Trophoblast cell (in vitro differentiated cells and primary cell): Measurements from ENCODE around the gene CREB5.

Experiments used
- DNase-seq, 2 donors: peaks; one replicate each; pipeline ENCODE4 v3.0.0-alpha.2; 2016
- H2AFZ ChIP-seq: 2 replicates; pipeline ENCODE4 v1.6.1; 2013; ENCODE audit warnings: low read length, moderate library complexity, mild to moderate bottlenecking; ENCODE audit not compliant: insufficient read depth, poor library complexity
- H2AK5ac ChIP-seq: 2 replicates; pipeline ENCODE4 v1.6.1; 2013; ENCODE audit warnings: mild to moderate bottlenecking, low read length
- H2BK120ac ChIP-seq: 2 replicates; pipeline ENCODE4 v1.6.1; 2013; ENCODE audit warnings: low read length, mild to moderate bottlenecking, moderate library complexity; ENCODE audit not compliant: insufficient read depth, poor library complexity
- H2BK12ac ChIP-seq: 2 replicates; pipeline ENCODE4 v1.6.1; 2013; ENCODE audit warnings: mild to moderate bottlenecking, low read length, moderate library complexity
- H2BK5ac ChIP-seq: 2 replicates; pipeline ENCODE4 v1.6.1; 2013; ENCODE audit warnings: low read length, low read depth, moderate library complexity, mild to moderate bottlenecking; ENCODE audit not compliant: poor library complexity
- H3K14ac ChIP-seq: 2 replicates; pipeline ENCODE4 v1.6.1; 2013; ENCODE audit warnings: mild to moderate bottlenecking, low read length
- H3K18ac ChIP-seq: 2 replicates; pipeline ENCODE4 v1.6.1; 2013; ENCODE audit warnings: mild to moderate bottlenecking, low read length
- H3K23ac ChIP-seq: 2 replicates; pipeline ENCODE4 v1.6.1; 2013; ENCODE audit warnings: low read length
- H3K27ac ChIP-seq: 2 replicates; pipeline ENCODE4 v1.5.1; 2013; ENCODE audit warnings: low read depth, mild to moderate bottlenecking, inconsistent platforms, low read length, moderate library complexity
- H3K27me3 ChIP-seq: 2 replicates; pipeline ENCODE4 v1.6.1; 2013; ENCODE audit warnings: inconsistent platforms, mild to moderate bottlenecking, low read length, moderate library complexity; ENCODE audit not compliant: insufficient read depth
- H3K36me3 ChIP-seq, 2 experiments: 1 replicate in 1 of 2; 2 replicates in 1 of 2; pipeline ENCODE4 v1.6.1; 2013; ENCODE audit warnings: low read length in 2 of 2, mild to moderate bottlenecking in 2 of 2, moderate library complexity in 1 of 2; ENCODE audit not compliant: insufficient read depth in 2 of 2, control insufficient read depth in 1 of 2
- H3K4ac ChIP-seq: 2 replicates; pipeline ENCODE4 v1.6.1; 2013; ENCODE audit warnings: low read depth, mild to moderate bottlenecking, low read length, moderate library complexity
- H3K4me1 ChIP-seq, 2 experiments: 1 replicate in 1 of 2; 2 replicates in 1 of 2; pipeline ENCODE4 v1.6.1; 2013; ENCODE audit warnings: low read length in 2 of 2, mild to moderate bottlenecking in 2 of 2, moderate library complexity in 1 of 2; ENCODE audit not compliant: insufficient read depth in 2 of 2, control insufficient read depth in 1 of 2
- H3K4me2 ChIP-seq: 2 replicates; pipeline ENCODE4 v1.6.1; 2013; ENCODE audit warnings: inconsistent platforms, mild to moderate bottlenecking, low read length, moderate library complexity
- H3K4me3 ChIP-seq: 2 replicates; pipeline ENCODE4 v1.5.1; 2013; ENCODE audit warnings: mild to moderate bottlenecking, low read depth, low read length, inconsistent platforms
- H3K79me1 ChIP-seq: one replicate; pipeline ENCODE4 v1.6.1; 2013; ENCODE audit warnings: low read length
- H3K79me2 ChIP-seq: 2 replicates; pipeline ENCODE4 v1.6.1; 2013; ENCODE audit warnings: low read length, mild to moderate bottlenecking; ENCODE audit not compliant: control insufficient read depth, insufficient read depth, poor library complexity
- H3K9ac ChIP-seq: 2 replicates; pipeline ENCODE4 v1.6.1; 2013; ENCODE audit warnings: mild to moderate bottlenecking, low read length
- H3K9me3 ChIP-seq: 2 replicates; pipeline ENCODE4 v1.6.1; 2013; ENCODE audit warnings: low read depth, mild to moderate bottlenecking, control low read depth, inconsistent platforms, low read length; ENCODE audit not compliant: insufficient read depth
- H4K12ac ChIP-seq: 2 replicates; pipeline ENCODE4 v1.6.1; 2013; ENCODE audit warnings: low read depth, mild to moderate bottlenecking, low read length, moderate library complexity
- H4K8ac ChIP-seq: 2 replicates; pipeline ENCODE4 v1.6.1; 2013; ENCODE audit warnings: low read depth, mild to moderate bottlenecking, low read length, moderate library complexity
- H4K91ac ChIP-seq: one replicate; pipeline ENCODE4 v1.6.1; 2013; ENCODE audit warnings: low read depth, mild to moderate bottlenecking, low read length, moderate library complexity
- WGBS: extraction: QIAGEN DNeasy Blood & Tissue Kit; methylation state at CpG from one replicate; pipeline ENCODE4 v1.1.7; 2013; ENCODE audit warnings: missing lambda C conversion rate; ENCODE audit not compliant: insufficient read length, insufficient coverage; ENCODE audit errors: extremely low coverage; 5-methylcytosine and 5-hydroxymethylcytosine counted together

CREB5 gene

GRCh38 chr7:28627896-28628295 is 215.6 kb downstream of the CREB5 start:
- Histone ChIP-seq H3K4me1 (no peaks in the 10 kb centered on the region), H4K91ac (no peak overlapping the region), H4K12ac (no peak overlapping the region), H2BK5ac (no peak overlapping the region), H3K23ac (no peak overlapping the region), H4K8ac (no peak overlapping the region), H3K9me3 (no peaks in the 10 kb centered on the region), H3K4me2 (no peak overlapping the region), H2BK120ac (no peak overlapping the region), H3K4me3 (no peak overlapping the region), H3K36me3 (no peaks in the 10 kb centered on the region), H3K79me2 (no peaks in the 10 kb centered on the region), H3K9ac (no peak overlapping the region), H2BK12ac (no peak overlapping the region), H3K18ac (no peak overlapping the region), H3K4ac (no peak overlapping the region), H2AK5ac (no peak overlapping the region), H3K27ac (no peak overlapping the region), H2AFZ (no peak overlapping the region), H3K79me1 (no peaks in the 10 kb centered on the region), H3K14ac (no peak overlapping the region), H3K27me3 (no peaks in the 10 kb centered on the region)
- no peak for DNase-seq
- WGBS = no CpG with 5 or more reads among the region's 4 CpGs

GRCh38 chr7:28629216-28629842 is 217.0 kb downstream of the CREB5 start:
- no peak overlapping the region for H4K12ac ChIP-seq
- H3K23ac ChIP-seq = no peak overlapping the region
- H2BK12ac ChIP-seq = no peak overlapping the region
- no peak for DNase-seq
- no peak overlapping the region for H2BK120ac ChIP-seq
- H3K14ac ChIP-seq = no peak overlapping the region
- H2AK5ac ChIP-seq = no peak overlapping the region
- no peaks in the 10 kb centered on the region for H3K36me3 ChIP-seq
- no peaks in the 10 kb centered on the region for H3K79me1 ChIP-seq
- no peaks in the 10 kb centered on the region for H3K79me2 ChIP-seq
- H3K18ac ChIP-seq = no peak overlapping the region
- H4K8ac ChIP-seq = no peak overlapping the region
- no peak overlapping the region for H3K4ac ChIP-seq
- H3K9me3 ChIP-seq = no peaks in the 10 kb centered on the region
- no peak overlapping the region for H3K9ac ChIP-seq
- H3K4me1 ChIP-seq = no peaks in the 10 kb centered on the region
- no peak overlapping the region for H2AFZ ChIP-seq
- H3K4me3 ChIP-seq = no peak overlapping the region
- H2BK5ac ChIP-seq = no peak overlapping the region
- no peaks in the 10 kb centered on the region for H3K27me3 ChIP-seq
- no peak overlapping the region for H3K4me2 ChIP-seq
- no peak overlapping the region for H4K91ac ChIP-seq
- no CpG with 5 or more reads among the region's 4 CpGs for WGBS
- no peak overlapping the region for H3K27ac ChIP-seq

GRCh38 chr7:28630350-28630749 is 218.0 kb downstream of the CREB5 start:
- peak in 1 of 2 donors; percentile 33 for DNase-seq
- Histone ChIP-seq H4K12ac (no peak overlapping the region), H2BK120ac (no peak overlapping the region), H3K4me3 (no peak overlapping the region), H4K91ac (no peak overlapping the region), H3K27me3 (no peaks in the 10 kb centered on the region), H3K79me1 (no peaks in the 10 kb centered on the region), H3K4ac (no peak overlapping the region), H2AFZ (no peak overlapping the region), H3K9ac (no peak overlapping the region), H2BK12ac (no peak overlapping the region), H3K14ac (no peak overlapping the region), H2AK5ac (no peak overlapping the region), H3K18ac (no peak overlapping the region), H3K4me2 (no peak overlapping the region), H3K27ac (no peak overlapping the region), H2BK5ac (no peak overlapping the region), H3K36me3 (no peaks in the 10 kb centered on the region), H3K4me1 (no peaks in the 10 kb centered on the region), H3K9me3 (no peaks in the 10 kb centered on the region), H3K23ac (no peak overlapping the region), H3K79me2 (no peaks in the 10 kb centered on the region), H4K8ac (no peak overlapping the region)
- no CpG with 5 or more reads among the region's 3 CpGs for WGBS

GRCh38 chr7:28631995-28632394 is 219.7 kb downstream of the CREB5 start:
- Histone ChIP-seq H2BK5ac (no peak overlapping the region), H3K9me3 (no peaks in the 10 kb centered on the region), H3K4me1 (no peaks in the 10 kb centered on the region), H2BK120ac (no peak overlapping the region), H3K36me3 (no peaks in the 10 kb centered on the region), H2AFZ (no peak overlapping the region), H3K9ac (no peak overlapping the region), H4K12ac (no peak overlapping the region), H3K18ac (no peak overlapping the region), H2AK5ac (no peak overlapping the region), H3K79me2 (no peaks in the 10 kb centered on the region), H3K27ac (no peak overlapping the region), H3K14ac (no peak overlapping the region), H3K79me1 (no peaks in the 10 kb centered on the region), H2BK12ac (no peak overlapping the region), H3K4me2 (no peak overlapping the region), H3K27me3 (no peaks in the 10 kb centered on the region), H3K4ac (no peak overlapping the region), H3K23ac (no peak overlapping the region), H3K4me3 (no peak overlapping the region), H4K8ac (no peak overlapping the region), H4K91ac (no peak overlapping the region)
- no peak for DNase-seq
- WGBS = no CpG with 5 or more reads among the region's 2 CpGs
